Islet of Langerhans (tissue), 1 donor: ENCODE measurements around the gene RNF32.
"Not testable (repeated sequence)": the region's sequence is repeated elsewhere in the genome, so short reads cannot be mapped to it uniquely, and the experiment has no call there.

Experiments used
- FAIRE-seq: peaks from one replicate; lab custom pipeline; 2011; peaks lifted over from hg19 to GRCh38; lab: Jason Lieb, UNC

The RNF32 gene

GRCh38 chr7:156614434-156615264 lies 25.9 kb upstream of the RNF32 start:
- FAIRE-seq = no peak

- no peak for FAIRE-seq
Observed at GRCh38 chr7:156616269-156617202, 24.0 kb upstream of the RNF32 start.

- FAIRE-seq = no peak
Observed at GRCh38 chr7:156617215-156617614, 23.4 kb upstream of the RNF32 start.

GRCh38 chr7:156618078-156618779 lies 22.3 kb upstream of the RNF32 start:
- FAIRE-seq = no peak

GRCh38 chr7:156618780-156619367 lies 21.7 kb upstream of the RNF32 start:
- FAIRE-seq = no peak

- not testable (repeated sequence) for FAIRE-seq
Observed at GRCh38 chr7:156619488-156620290, 20.9 kb upstream of the RNF32 start.

- no peak for FAIRE-seq
Observed at GRCh38 chr7:156620291-156620675, 20.3 kb upstream of the RNF32 start.

GRCh38 chr7:156621652-156622051 lies 18.9 kb upstream of the RNF32 start:
- no peak for FAIRE-seq

GRCh38 chr7:156625580-156625979 lies 15.0 kb upstream of the RNF32 start:
- no peak for FAIRE-seq

- no peak for FAIRE-seq
Observed at GRCh38 chr7:156626220-156626895, 14.2 kb upstream of the RNF32 start.

- no peak for FAIRE-seq
Observed at GRCh38 chr7:156628562-156628961, 12.0 kb upstream of the RNF32 start.

GRCh38 chr7:156629873-156630272 lies 10.7 kb upstream of the RNF32 start:
- FAIRE-seq = no peak

GRCh38 chr7:156634117-156634516 lies 6.5 kb upstream of the RNF32 start:
- no peak for FAIRE-seq

- FAIRE-seq = no peak
Observed at GRCh38 chr7:156635529-156636385, 4.8 kb upstream of the RNF32 start.

GRCh38 chr7:156637093-156637492 lies 3.5 kb upstream of the RNF32 start:
- not testable (repeated sequence) for FAIRE-seq

GRCh38 chr7:156638443-156639077 lies 2.0 kb upstream of the RNF32 start:
- no peak for FAIRE-seq

- no peak for FAIRE-seq
Observed at GRCh38 chr7:156639426-156640256, 933 bp upstream of the RNF32 start.

- FAIRE-seq = no peak
Observed at GRCh38 chr7:156640949-156641485, 443 bp downstream of the RNF32 start.
